NCI-H526 (cell line): Measurements from ENCODE around the gene KRT82.

Experiments used
- DNase-seq, 2 experiments: peaks; one replicate each; lab custom pipeline; 2025; lab: John Stamatoyannopoulos, UW

Gene KRT82

DNA sequence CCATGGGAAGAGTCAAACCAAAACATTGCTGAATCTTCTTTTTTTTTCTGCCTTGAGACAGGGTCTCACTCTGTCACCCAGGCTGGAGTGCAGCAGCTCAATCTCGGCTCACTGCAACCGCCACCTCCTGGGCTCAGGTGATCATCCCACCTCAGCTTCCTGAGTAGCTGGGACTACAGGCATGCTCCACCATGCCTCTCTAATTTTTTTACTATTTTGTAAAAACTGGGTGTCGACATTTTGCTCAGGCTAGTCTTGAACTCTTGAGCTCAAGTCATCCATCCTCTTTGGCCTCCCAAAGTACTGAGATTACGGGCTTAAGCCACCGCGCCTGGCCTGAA lies 29.5 kb upstream of the KRT82 start:
- no peak for DNase-seq

DNA sequence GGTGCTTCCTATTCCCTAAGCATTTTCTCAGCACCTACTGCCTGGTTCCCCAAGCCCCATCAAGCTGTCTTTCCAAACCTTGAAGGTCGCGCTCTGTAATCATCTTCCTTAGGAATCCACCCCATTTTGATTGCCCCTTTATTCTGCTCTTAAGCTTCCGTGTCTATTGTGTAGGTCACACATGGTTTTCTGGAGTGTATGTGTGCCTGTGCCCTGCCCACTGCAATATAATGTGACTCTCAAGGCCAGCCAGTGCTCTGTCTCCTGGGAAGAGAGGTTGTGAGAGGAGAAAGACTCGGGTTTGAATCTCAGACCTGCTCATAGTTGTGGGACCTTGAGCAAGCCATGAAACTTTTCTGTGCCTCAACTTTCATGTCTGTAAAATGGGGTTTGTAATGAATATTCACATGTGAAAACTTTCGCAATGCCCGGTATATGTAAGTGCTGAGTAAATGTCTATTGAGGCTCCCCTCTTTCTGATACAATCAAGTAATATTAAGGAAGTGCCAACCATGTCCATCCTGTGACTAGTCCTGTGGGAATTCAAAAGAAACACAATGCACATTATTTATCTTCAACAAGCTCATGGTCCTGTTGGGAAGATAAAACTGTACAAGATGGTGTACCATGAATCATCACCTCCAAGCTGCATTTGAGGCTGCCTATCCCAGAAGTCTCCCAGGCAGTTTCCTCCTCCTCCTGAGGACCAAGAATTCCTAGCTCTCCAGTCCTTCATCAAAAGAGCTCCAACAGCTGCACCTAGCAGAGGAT lies 28.8 kb upstream of the KRT82 start:
- DNase-seq: no peak

DNA sequence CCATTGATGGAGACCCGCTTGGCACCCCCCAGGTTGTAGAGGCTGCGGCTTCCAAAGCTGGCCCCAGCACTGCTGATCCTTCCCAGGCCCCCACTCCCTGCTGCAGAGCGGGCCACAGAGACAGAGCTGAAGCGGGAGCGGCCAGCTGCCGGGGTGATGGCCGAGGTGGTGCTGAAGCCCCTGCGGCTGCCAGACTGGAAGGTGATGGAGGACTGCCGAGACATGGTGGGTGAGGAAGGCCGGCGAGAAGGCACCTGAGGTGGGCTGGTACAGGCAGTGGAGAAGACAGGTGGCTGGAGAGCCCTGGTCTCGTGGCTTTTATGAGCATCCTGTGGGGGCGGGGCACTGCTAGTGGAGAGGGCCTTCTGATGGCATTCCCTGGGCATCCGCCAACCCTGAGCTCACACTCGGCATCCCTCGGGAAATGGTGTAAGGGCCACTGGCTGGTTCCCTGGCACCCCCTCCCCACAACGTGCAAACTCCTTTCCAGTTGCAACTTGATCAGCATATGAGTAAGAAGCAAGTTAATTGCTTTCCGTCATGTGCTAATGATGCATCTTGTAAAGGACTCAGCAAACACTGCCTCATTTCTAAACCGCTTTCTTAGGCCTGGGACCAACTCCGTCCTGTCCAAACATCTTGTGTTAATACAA lies 28.1 kb upstream of the KRT82 start, which contains the start of gene KRT75:
TSS of gene KRT75 (minus strand) at position 291 of the 653 bp plus-strand sequence. CDS start at position 224, 67 bp downstream.
- no peak for DNase-seq

DNA sequence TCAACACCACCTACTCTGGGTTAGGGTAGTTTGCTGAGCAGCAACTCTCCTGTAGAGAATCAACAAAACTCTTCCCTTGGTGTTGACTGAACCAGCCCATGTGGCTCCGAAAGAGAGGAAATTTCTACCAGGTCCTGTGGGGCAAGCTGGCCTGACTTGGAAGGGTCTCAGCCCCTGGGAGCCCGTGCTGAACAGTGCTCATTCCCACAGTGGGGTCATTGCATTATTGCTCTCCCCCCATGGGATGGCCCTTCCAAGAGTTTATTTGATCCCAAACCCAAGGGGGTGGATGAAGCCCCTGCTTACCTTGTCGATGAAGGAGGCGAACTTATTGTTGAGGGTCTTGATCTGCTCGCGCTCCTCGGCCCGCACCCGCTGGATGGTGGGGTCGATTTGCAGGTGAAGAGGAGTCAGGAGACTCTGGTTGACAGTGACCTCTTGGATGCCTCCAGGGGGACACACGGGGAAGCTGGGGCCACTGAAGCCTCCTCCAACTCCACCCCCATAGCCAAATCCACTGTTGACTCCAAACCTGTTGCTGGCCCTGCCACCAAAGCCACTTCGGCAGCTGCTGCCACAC lies 27.5 kb upstream of the KRT82 start:
- DNase-seq: no peak

DNA sequence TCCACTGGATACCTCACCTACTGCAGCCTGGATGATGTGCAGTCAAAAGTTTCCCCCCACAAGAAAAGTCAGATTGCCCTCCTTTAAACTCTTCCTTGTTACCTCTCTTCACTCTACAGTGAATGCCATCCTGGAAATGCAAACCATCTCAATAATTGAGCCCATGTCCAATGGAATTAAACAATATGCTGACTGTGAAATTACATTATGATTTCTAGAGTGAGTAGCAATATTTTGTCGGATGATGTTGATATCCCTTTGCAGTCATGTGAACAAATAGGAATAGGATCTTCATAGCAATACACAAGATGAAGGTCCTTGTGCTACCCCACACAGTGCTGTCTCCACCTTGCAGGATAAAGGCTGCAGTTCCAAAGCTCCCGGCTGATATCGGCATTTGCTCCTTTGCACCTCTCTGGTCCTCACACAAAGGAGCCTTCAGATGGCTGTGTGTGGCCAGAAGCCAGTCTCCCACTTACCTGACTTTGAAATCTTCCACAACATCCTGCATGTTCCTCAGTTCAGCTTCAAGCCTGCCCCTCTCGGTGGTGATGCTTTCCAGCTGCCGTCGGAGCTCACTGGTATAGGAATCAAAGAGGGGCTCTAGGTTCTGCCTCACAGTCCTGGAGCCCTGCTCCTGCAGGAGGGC lies 26.5 kb upstream of the KRT82 start:
- no peak for DNase-seq

DNA sequence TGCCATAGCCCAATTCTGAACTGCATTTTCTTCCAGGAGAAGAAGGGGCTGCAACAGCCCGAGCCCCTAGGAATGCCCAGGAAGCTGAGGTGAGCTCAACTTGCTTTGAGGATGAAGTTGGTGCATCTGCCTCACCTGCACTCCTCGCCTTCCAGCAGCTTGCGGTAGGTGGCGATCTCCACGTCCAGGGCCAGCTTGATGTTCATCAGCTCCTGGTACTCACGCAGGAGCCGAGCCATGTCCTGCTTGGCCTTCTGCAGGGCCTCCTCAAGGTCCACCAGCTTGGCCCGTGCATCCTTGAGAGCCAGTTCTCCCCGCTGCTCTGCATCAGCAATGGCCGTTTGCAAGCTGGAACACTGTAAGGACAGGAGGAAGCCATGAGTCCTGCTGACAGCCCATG lies 22.0 kb upstream of the KRT82 start:
- peak in 1 of 2 experiments; percentile 11 for DNase-seq

DNA sequence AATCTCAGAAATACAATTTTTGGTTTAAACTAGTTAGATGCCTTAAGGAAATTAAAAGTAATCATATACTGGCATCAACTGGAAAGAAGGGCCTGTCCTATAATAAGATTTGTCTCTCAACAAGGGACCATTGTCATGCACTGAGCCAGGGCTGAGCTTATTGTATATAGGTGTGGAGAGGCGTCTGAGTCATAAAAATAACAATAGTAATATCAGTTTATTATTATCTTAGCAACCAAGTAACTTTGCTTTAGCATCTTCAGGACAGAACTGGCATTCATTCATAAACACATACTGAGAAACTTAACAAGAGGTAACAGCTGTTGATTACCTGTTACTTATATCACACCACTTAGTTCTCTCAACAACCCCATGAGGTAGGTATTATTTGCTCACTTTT lies 20.9 kb upstream of the KRT82 start:
- DNase-seq: no peak

DNA sequence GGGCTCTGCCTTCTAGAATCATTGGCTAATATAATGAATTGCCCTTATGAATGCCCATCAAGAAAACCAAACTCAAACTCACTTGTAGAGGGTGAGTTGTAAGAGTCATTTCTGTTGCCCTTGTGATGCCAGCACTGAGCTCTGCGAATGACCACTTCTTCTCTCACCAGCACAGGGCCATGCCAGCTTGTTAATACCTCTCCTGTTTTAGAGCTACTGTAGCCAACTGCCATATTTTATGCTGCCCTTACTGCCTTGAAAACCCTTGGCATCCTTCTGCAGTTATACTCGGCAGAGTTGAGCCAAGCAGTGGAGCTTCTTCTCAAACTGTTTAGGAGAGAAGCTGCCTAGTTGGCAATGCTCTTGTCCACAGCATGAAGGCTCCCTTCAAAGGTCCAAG lies 19.9 kb upstream of the KRT82 start:
- DNase-seq: no peak

DNA sequence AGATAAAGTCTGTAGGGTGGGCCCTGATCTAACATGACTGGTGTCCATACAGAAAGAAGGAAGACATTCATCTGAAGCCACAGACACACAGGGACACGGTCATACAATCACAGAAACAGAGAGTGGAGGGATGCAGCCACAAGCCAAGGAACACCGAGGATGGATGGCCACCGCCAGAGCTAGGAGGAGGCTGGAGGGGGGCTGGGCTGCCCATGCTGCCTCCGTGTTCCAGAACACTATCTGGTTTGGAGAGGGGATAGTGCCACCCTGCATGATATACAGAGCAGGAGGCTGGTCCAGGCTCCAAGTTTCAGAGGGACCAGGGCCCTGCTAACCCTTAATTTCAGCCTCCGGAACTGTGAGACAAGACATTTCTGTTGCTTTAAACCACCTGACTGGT lies 19.3 kb upstream of the KRT82 start:
- DNase-seq: no peak

DNA sequence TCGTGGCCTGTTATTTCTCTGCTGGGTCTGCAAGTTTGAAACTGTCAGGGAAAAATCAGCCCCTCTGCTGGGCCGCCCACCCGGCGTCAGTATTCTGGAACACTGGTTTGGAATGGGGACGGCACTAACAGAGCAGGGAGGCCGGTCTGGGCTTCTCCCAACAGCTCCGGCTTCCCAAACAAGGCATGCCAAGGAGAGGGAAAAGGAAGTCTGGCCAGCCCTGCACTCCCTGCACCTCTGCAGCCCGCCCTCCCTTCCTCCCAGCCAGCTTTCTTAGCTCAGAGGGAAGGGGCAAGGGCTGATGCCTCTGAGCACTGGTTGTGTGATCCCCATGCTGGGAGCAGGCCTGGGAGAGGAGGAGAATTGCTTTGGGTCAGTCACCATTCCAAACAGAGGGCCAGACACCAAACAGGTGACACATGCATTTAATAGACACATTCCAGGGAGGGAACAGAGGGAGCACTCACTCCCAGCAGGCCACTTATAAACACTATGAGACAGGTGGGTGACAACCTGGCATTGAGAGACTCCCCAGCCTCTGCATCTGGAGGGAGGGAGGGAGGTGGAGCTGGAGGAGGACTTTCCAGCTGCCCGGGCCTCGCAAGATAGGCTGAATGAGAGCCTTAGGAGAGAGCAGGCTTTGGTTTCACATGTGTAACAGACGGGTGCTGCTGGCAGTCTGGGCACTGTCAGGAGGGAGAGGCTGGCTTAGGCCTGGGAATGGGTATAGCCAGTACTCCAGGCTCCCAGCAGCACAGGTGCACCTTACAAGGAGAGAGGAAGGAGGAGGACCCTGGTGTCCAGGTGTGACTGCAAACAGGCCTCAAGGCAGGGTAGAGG lies 17.7 kb upstream of the KRT82 start:
- no peak for DNase-seq

DNA sequence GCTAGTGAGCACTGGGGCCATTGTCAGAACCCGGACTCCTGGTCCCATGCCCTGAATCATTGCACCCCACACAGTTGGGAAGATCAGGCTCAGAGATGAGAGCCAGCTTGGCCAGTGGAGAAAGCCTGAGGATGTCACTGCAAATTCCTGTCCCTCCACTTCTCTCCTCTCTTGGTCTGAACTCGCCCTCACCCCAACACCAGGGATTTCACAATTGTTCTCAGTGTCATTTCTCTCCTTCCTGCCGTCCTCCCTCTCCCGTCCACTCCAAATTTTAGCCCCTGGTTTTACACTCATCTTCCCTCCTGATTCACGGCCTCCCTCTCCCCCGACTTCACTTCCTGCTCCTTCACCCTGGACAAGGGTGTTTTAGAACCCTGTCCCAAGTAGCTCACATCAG lies 16.9 kb upstream of the KRT82 start:
- DNase-seq: no peak

DNA sequence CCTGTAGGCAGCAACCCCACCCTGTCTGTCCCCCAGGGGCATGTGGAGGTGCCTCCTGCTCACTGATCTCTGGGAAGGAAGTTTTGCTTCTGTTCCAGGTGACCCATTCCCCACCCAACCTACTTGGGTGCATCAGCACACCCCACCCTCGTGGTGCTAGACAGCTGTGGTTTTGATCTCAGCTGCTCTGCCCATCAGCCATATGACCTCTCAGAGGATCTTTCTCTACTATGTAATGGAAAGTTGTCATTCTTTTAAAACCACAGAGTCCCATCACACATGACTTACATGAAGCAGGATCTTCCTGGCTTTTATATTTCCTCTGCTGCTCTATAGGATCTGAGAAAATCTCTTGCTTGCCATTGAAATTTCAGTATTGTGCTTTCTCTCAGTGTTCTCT lies 13.5 kb upstream of the KRT82 start:
- DNase-seq: no peak

DNA sequence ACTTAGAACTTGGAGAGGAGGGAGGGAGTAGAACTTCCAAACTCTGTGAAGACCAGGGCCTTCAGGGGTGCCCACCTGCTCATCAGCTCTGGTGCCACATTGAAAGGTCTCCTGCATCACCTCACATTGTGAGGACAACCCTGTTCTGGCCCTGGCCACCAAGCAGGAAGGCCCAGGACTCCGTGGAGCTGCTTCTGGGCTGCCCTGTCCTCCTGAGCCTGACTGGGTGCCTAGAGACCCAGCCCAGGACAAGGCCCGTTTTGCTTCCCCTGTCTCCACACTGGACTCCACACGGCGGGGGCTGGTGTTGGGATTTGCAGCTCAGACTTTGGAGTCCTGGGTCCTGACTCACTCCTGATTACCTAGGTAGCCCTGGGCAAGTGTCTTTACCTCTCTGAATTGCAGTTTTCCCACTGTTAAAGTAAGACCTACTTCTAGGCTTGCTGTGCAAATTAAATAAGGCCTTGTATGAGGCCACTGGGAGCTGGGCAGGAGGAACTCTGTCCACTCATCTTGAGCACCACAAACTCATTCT lies 12.5 kb upstream of the KRT82 start:
- DNase-seq: no peak

DNA sequence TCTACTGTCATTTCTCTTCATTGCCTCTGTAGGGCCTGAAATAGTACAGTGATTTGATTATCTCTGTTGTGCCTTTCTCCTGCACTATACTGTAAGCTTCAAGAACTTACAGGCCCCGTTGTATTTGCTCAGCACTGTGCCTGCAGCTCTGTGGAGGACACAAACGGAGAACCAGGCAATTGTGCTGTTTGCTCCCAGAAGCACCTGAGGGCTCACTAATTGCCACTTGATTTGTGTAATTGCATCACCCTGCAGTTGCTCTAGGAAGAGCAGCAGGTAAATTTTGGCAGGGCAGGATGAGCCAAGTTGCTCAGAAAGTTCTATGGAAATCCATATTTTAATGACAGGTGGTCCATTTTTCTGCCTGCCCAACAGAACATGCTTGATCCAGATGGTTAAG lies 11.6 kb upstream of the KRT82 start:
- peak in 1 of 2 experiments; percentile 27 for DNase-seq

DNA sequence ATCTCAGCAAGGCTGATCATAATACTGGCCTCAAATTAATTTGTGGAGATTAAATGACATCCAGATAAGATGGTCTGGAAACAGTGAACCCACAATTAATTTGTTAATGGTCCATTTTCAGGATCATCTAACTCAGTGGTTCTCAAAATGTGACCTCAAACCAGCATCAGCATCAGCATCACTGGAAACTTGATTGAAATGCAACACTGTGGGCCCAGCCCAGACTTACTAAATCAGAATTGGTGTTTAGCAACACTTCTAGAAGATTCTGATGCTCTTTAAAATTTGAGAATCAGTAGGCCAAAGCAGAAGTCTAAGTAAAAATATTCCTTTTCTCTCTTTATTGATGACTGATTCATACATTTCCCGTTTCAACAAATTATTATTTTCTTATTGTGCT lies 10.7 kb upstream of the KRT82 start:
- DNase-seq: no peak

DNA sequence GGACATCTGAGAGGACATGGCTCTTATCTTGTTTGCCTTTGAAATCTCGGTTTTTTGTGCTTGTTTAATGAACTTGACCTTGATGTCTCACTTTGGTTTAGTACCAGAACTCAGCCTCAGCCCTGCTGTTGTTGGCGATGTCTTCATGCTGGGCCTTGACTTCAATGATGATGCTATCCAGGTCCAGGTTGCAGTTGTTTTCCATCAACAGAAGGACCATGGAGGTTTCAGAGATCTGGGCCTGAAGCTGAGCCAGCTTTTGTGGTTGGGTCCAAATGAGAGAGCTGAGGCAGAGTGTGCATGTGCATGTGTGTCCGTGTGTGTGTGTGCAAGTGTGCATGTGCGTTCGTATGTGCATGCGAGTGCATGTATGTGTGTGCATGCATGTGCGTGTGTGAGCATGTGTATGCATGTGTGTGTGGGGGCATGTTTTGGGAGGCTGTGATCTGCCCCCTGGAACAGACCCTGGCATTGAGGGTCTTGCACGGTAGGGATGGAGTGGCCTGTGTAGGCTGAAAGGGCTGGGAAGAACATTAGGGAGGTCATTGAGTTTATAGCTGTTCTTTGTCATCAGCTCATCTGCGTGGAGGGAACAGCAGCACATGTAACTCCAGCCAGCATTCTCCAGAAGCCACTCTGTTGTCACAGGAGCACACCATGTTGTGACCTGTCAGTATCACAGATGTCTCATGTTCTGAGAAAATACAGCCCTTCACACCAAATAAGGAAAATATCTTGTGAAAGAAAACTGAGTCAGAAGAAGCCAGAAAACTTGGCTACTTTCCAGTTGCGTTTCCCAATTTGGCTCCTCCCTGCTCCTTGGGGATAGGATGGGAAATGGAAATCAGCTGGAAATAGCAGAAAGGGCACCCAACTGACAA lies 10.0 kb upstream of the KRT82 start:
- no peak for DNase-seq

DNA sequence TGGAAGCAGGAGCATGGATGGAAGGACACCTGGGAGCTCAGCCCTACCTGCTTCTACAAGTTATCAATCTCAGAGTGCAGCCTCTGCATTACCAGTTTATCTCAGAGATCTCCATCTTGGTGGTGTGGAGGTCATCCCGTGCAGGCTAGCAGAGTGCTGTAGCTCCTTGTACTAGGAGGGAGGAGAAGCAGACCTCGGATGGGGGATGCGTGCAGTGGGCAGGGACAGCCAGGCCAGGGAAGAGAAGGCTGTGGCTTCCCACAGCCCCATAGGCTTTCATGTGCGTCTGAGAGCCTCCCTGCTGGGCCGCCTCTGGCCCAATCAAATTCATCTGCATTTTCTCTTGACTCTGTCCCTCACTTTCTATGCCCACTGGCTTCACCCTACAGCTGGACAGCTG lies 8.8 kb upstream of the KRT82 start:
- DNase-seq: no peak

DNA sequence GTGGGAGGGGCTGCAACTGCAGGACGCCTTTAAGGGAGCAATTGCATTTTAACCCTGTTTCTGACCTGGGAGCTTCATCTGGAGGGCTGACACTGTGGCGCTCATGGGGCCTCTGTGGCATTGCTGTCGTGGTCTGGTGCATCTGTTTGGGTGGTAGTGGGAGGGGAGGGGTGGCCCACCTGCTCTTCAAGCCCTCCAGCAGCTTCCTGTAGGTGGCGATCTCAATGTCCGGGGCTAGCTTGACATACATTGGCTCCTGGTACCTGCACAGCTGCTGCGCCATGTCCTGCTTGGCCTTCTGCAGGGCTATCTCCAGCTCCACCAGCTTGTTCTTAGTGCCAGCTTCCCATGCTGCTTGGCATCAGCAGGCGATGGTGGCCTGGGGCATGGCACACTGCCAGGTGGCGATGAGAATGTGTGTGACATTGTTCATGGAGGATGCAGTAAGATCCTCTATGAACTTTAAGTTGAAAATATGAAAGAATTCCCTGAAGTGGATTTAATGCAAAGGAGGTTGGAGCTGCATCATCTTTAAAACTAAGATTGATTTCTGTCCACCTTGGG lies 7.7 kb upstream of the KRT82 start:
- DNase-seq: no peak

DNA sequence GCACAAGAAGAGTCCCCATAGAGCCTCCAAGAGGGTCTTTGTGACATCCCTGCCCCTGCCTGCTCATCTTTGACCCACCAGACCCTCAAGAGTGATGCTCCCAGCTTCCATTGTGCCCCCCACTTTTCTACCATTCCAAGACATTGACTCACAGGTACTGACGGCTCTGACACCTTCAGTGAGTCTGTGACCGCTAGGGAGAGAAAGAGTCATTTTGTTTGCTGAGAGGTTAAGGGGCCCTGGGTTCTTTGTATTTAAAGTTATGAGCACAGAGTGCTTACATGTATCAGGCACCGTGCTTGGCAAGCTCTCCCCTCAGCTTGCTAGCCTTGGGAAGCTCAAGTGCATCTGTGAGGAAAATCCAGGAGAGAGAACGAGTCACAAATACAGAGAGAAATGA lies 7.1 kb upstream of the KRT82 start:
- DNase-seq: no peak

DNA sequence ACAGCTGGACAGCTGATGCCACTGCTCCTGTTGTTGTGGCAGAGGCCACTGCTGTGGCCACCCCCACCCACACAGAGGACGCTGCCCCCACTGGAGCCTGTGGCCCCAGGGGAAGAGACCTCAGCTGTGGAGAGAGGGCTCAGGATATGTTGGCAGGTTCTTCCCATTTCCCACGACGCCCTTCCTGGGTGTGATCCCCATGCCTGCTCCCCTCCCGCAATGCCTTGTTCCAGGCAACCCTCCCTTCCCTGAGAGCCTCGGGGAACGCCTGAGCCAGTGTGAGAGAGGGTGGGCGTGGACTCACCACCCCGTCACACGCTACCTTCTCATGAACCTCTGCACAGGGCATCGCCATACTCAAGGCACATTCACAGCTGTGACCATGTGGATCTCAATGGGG lies 5.7 kb upstream of the KRT82 start:
- no peak for DNase-seq
